NCI-H2196 (cell line): ENCODE results near the gene LRPAP1.
"Not testable (repeated sequence)": the region's sequence is repeated elsewhere in the genome, so short reads cannot be mapped to it uniquely, and the experiment has no call there.

Experiments used
- DNase-seq: peaks from one replicate; lab custom pipeline; 2025; ENCODE audit not compliant: unreplicated experiment; lab: John Stamatoyannopoulos, UW

The LRPAP1 gene, protein sequence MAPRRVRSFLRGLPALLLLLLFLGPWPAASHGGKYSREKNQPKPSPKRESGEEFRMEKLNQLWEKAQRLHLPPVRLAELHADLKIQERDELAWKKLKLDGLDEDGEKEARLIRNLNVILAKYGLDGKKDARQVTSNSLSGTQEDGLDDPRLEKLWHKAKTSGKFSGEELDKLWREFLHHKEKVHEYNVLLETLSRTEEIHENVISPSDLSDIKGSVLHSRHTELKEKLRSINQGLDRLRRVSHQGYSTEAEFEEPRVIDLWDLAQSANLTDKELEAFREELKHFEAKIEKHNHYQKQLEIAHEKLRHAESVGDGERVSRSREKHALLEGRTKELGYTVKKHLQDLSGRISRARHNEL

GRCh38 chr4:3531879-3532750, at the start of gene LRPAP1:
Gene LRPAP1, minus strand, starts transcription at chr4:3532422. Its CDS starts 10 bp downstream, at chr4:3532412.
- DNase-seq, result peak; percentile 89

DNA sequence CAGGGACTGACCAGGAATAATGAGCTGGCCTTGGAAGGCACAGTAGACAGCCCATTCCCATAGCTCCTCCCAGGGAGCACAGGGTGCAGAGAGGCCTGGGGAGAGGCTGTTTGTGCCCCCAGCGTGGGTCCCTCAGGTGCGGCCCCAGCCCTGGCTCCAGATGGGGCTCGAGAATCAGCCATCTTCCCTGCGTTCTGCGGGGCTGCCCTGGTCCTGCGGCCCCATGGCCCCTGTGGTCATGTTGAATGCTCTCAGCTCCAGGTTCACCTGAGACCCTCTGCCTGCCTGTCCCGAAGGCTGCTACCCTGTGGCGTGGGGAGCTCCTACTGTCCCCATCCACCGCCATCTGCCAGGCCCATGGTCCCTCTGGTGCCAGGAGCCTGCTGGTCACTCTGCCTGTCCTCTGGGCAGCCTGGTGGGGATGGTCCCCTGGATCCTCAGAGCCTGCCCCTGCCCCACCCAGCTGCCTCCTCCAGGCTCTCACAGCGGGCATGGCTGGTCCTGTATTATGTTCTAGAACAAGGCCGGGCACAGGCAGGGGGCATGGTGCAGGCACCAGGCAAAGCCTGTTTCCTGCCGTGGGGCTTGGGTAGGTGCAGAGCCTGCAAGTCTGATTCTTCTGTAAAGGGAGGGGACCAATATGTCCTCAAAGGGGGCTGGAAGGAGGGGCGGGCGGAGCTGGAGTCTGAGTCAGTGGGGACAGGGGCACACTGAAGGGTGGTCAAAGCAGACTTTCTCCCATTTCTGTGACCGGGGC, 49.3 kb upstream of the LRPAP1 start:
- DNase-seq, result not testable (repeated sequence)

DNA sequence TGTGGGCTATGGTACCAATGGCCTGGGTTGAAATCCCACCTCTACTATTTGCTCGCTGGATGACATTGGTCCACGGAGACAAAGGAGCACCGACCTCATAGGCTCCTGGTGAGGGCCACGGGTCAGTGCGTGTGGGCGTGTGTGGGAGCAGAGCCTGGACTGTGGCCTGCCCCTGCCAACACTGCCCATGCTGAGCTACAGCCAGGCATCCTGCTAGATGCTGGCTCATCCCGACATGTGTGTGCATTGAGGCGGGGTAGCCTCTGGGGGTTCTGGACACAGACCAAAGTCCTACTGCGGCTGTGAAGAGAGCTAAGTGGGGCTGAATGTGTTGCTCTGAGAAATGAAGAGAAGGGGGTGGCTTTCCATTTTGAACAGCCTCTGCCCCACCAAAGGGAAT, 48.6 kb upstream of the LRPAP1 start:
- DNase-seq, result not testable (repeated sequence)

DNA sequence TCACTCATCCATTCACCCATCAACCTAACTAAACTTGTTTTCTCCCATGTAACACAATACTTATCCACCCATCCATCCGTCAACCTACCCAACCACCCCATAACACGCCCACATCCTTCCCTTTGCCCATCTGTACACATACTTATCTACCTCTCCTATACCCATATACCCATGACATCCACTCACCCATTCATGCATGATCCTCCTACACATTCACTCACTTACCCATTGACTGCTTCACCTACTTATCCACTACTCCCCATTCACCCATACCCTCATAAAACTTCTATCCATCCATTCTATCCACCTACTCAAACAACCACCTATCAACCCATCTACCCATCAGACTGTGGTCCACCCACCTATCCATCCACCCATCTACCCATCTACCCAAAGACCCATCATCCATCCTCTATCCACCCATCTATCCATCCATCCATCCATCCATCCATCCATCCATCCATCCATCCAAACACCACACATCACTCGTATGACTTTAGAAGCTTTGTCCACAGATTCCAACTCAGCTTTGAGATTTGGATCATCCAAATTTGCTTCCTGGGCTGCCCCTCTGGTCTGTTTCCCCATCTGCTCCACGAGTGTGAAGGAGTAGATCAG, 46.4 kb upstream of the LRPAP1 start:
- DNase-seq, result not testable (repeated sequence)

GRCh38 chr4:3578052-3578451, 45.8 kb upstream of the LRPAP1 start:
- DNase-seq, result not testable (repeated sequence)

DNA sequence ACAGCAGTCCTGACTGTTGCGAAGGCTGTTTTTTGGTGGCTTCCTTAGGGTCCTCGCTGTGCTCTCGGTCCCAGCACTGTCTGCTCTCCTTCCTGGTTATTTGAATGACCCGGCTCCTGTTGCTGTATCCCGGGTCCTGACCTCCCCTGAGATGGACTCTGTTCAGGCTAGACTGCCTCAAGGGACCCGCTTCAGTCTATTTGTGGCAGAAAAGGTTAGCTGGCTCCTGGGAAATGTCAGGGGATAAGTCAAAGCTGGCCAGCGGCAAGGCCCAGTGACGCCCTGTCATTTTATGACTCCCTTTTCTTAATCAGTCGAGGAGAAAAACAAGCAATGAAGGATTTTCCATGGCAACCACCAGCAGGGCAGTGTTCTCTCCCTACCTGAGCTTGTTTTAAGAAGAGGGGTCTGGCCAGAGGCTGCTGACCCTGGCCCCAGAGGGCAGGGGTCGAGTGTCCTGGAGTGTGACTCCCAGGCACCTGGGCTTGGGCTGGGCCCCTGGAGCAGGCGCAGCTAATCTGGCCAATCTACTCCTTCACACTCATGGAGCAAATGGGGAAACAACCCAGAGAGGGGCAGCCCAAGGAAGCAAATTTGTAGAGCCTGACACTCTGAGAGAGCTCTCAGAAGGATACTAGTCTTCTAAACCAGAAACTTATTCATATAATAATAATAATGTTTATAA, 45.1 kb upstream of the LRPAP1 start:
- not testable (repeated sequence) for DNase-seq

- DNase-seq, result not testable (repeated sequence)
These were observed 44.4 kb upstream of the LRPAP1 start for GRCh38 chr4:3576533-3577207.

DNA sequence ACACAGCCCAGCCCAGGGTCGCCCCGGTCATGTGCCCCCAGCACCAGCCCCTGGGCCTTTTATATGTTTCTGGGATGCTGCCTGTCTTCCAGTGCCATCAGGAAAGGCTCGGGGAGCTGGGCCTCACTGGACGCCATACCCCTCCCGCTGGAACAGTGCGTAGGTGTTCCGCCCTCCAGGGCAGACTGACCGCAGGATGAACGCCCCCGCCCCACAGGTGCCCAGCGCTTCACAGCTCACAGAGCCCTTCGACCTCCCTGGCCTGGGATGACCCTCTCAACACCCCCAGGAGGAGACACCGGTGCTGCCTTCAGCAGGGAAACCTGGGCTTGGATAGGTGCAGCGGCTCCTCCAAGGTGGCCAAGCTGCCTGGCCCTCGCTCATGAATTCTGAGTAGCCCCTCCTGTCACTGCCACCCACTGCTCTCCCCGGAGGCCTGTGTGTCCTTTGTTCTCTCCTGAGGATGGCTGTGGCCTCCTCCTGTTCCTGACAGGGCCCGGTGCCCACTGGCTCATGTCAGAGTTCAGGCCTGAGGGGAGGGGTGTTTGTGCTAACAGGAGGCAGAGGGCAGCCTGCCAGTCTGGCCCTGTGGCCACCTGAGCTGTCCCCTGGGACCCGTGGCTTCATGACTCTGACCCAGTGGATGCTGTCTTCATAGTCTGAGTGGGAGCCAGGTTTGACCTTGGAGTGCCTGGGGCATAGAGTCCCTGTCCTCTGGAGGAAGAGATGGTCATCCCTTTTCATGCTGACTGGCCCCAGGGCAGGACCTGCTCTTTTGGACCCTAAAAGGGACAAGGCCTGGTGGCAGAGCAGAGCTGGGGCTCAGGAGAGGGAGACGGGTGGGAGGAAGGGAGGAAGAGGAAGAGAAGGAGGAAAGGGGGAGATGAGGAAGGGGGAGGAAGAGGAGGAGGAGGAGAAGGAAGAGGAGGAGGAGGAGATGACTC, 43.5 kb upstream of the LRPAP1 start:
- not testable (repeated sequence) for DNase-seq

- DNase-seq, result not testable (repeated sequence)
These were observed 42.6 kb upstream of the LRPAP1 start for GRCh38 chr4:3574865-3575264.

DNA sequence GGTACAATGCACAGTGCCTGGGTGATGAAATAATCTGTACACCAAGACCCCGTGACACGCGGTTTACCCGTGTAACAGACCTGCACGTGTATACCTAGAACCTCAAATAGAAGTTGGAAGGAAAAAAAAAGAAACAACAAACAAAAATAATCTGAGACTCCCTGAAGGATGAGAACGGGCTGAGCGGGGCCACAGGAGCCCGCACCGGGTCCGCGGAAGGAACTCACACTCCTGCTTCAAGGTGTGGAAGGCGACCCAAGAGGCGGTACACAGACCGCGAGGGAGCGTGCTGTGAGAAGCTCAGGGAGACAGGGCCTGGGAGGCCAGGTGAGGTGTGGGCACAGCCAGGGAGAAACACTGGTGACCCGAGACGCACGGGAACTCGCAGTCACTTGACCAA, 42.1 kb upstream of the LRPAP1 start:
- DNase-seq, result not testable (repeated sequence)

GRCh38 chr4:3573131-3573530, 40.9 kb upstream of the LRPAP1 start:
- no peak for DNase-seq

DNA sequence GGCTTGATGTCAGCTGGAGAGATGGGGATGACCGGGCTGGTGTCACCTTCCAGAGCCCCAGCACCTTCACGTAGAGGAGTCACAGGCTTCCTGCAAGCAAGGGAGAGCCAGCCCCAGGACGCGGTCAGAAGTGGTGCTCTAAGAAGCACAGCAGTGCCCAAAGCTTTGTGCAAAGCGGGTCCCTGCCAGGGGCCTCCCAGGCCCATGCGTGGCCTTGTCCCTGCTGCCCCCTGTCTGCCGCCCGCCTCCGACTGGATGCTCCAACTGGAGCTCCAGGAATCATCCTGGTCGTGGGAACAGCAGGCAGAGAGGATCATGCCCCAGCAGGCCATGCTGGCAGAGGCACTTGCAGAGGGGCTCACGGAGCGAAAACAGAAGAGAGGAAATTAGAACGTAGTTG, 40.1 kb upstream of the LRPAP1 start:
- DNase-seq, result no peak

GRCh38 chr4:3571921-3572320, 39.7 kb upstream of the LRPAP1 start:
- DNase-seq, result no peak

DNA sequence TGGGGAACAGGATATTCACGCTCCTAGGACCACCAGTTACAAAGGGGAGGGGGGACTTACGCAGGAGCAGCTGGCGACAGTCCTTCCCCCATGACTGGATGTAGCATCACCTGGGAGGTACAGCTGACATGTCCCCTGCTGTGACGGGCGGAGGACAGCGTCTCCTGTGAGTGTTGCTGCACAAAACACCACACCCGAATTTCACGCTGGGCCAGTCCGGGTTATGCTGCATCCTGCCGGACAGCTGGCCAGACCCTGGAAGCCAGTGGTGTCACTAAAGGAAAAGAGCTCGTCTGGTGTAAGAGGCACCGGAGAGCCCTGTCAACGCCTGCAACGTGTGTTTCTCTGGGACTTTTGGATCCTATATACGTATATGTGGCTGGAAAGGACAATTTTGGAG, 38.7 kb upstream of the LRPAP1 start:
- not testable (repeated sequence) for DNase-seq

DNA sequence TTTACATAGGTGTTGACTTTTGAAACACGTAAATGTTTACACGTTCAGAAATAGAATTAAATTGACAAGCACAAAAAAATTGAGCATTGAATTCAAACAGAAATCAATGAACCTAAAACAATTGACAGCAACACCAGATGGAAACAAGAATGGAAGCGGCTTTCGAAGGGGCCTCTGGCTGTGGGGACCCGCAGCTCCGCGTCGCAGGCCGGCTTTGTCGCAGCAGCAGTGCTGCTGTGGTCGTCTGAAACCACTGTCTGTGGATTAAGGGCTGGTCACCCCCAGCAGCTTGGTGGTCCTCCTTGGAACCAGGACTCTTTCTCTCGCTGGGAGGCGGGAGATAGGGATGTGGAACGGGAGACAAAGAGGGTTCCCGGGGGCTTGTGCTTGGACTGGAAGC, 37.4 kb upstream of the LRPAP1 start:
- not testable (repeated sequence) for DNase-seq

- DNase-seq, result not testable (repeated sequence)
These were observed 34.5 kb upstream of the LRPAP1 start for GRCh38 chr4:3566701-3567100.

DNA sequence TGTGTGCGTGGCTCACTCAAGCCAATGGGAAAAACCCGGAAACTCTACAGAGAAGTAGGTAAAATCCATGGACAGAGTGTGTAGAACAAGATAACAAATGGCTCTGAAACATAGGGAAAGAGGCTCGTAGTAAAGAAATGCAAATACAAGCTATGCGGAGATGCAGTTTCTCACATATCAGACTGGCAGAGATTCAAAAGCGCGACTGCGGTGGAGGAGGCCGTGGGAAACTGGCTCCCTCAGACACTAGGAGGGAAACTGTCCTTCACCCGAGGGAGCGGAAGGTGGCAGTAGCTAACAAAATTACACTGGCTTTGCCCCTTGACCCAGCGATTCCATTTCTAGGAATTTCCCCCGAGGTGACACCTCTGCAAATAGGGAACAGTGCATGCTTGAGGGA, 34.1 kb upstream of the LRPAP1 start:
- DNase-seq, result peak; percentile 43

GRCh38 chr4:3564948-3565347, 32.7 kb upstream of the LRPAP1 start:
- not testable (repeated sequence) for DNase-seq

GRCh38 chr4:3563403-3563802, 31.2 kb upstream of the LRPAP1 start:
- DNase-seq, result no peak
